ENCODE results near the gene TOMT.

DNA sequence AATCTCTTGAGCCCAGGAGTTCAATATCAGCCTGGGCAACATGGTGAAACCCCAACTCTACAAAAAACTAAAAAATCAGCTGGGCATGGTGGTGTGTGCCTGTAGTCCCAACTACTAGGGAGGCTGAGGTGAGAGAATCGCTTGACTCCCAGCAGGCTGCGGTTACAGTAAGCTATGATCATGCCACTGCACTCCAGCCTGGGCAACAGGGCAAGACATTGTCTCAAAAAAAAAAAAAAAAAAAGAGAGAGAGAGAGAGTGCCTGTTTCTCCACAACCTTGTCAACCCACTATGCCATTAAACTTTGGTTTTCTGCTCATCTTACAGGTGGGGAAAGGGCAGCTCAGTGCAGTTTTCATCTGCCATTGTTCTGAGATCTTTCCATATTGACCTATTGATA is 34.9 kb downstream of the TOMT start:
- TF ChIP-seq RARB (CRISPR knock-in tag; IDR thresholded peaks at IDR 0.05): no peak
- TF ChIP-seq OSR1 (CRISPR knock-in tag; IDR thresholded peaks at IDR 0.05): no peak
- TF ChIP-seq, protein P1, sequence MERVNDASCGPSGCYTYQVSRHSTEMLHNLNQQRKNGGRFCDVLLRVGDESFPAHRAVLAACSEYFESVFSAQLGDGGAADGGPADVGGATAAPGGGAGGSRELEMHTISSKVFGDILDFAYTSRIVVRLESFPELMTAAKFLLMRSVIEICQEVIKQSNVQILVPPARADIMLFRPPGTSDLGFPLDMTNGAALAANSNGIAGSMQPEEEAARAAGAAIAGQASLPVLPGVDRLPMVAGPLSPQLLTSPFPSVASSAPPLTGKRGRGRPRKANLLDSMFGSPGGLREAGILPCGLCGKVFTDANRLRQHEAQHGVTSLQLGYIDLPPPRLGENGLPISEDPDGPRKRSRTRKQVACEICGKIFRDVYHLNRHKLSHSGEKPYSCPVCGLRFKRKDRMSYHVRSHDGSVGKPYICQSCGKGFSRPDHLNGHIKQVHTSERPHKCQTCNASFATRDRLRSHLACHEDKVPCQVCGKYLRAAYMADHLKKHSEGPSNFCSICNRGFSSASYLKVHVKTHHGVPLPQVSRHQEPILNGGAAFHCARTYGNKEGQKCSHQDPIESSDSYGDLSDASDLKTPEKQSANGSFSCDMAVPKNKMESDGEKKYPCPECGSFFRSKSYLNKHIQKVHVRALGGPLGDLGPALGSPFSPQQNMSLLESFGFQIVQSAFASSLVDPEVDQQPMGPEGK (CRISPR knock-in tag; IDR thresholded peaks at IDR 0.05; ENCODE audit: borderline replicate concordance): no peak
- no peak for TF ChIP-seq TCF4 (CRISPR knock-in tag; IDR thresholded peaks at IDR 0.05; ENCODE audit: borderline replicate concordance)
- no peak for TF ChIP-seq GLIS3 (CRISPR knock-in tag; IDR thresholded peaks at IDR 0.05)

Data from SK-N-SH treated with all-trans-retinoic acid at 6 μM for 48 hours (cell line).